ENCODE results near the gene CCDC3.

DNA sequence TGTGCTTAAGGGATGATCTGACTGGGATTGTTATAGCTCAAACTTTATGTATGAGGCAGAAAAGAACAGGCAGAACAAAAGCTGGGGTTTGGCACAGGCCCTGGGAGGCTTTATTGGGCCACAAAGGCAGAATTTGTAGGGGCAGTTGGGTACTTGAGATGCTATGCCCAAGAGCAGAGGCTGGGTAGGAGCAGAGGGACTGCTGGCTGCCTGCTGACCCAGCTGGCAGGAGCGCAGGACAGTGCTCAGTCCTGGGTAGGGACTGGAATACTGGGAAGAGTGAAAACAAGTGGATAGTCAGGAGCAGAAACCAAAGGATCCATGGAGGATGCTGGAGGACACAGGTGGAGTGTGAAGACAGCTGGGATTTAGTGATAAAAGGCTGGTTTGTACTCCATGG is 75.7 kb downstream of the CCDC3 start:
- no peak for TF ChIP-seq CTCF (IDR thresholded peaks at IDR 0.05)
- TF ChIP-seq POLR2A (IDR thresholded peaks at IDR 0.05), result no peak

All from right lobe of liver (tissue), 4 donors.